H9 (cell line): ENCODE data around the gene LDLRAD4. TPM values are rescaled to one million over a fixed set of nuclear protein-coding genes. Genes with fewer than 3 reads are reported as not detected.

ENCODE experiments used
- DNase-seq: peaks from one replicate; pipeline ENCODE4 v3.0.0-alpha.2; 2017
- H2AFZ ChIP-seq: one replicate; pipeline ENCODE4 v1.6.1; 2013; ENCODE audit warnings: mild to moderate bottlenecking, low read length, control low read depth, moderate library complexity
- H2AK5ac ChIP-seq: 2 replicates; pipeline ENCODE4 v1.6.1; 2013; ENCODE audit warnings: low read length, control low read depth, mixed read lengths; ENCODE audit not compliant: insufficient read length
- H2BK120ac ChIP-seq: one replicate; pipeline ENCODE4 v1.6.1; 2013; ENCODE audit warnings: low read depth, mild to moderate bottlenecking, low read length, control low read depth, inconsistent platforms; ENCODE audit not compliant: poor library complexity, severe bottlenecking
- H2BK12ac ChIP-seq: 2 replicates; pipeline ENCODE4 v1.6.1; 2013; ENCODE audit warnings: low read length, control low read depth, mixed read lengths, low read depth; ENCODE audit not compliant: insufficient read length
- H2BK15ac ChIP-seq: 2 replicates; pipeline ENCODE4 v1.6.1; 2013; ENCODE audit warnings: low read depth, low read length, control low read depth
- H2BK20ac ChIP-seq: one replicate; pipeline ENCODE4 v1.6.1; 2013; ENCODE audit warnings: low read depth, mild to moderate bottlenecking, low read length, control low read depth, inconsistent platforms; ENCODE audit not compliant: poor library complexity, severe bottlenecking
- H2BK5ac ChIP-seq: 2 replicates; pipeline ENCODE4 v1.6.1; 2013; ENCODE audit warnings: low read length, control low read depth, mixed read lengths; ENCODE audit not compliant: insufficient read length
- H3K14ac ChIP-seq: 2 replicates; pipeline ENCODE4 v1.6.1; 2013; ENCODE audit warnings: low read length, control low read depth; ENCODE audit not compliant: insufficient read depth
- H3K18ac ChIP-seq: 2 replicates; pipeline ENCODE4 v1.6.1; 2013; ENCODE audit warnings: low read depth, mild to moderate bottlenecking, mixed read lengths, low read length, control low read depth; ENCODE audit not compliant: insufficient read length
- H3K23ac ChIP-seq: 2 replicates; pipeline ENCODE4 v1.6.1; 2013; ENCODE audit warnings: low read length, control low read depth, mixed read lengths, low read depth; ENCODE audit not compliant: insufficient read length
- H3K23me2 ChIP-seq: 2 replicates; pipeline ENCODE4 v1.6.1; 2013; ENCODE audit warnings: low read depth, mild to moderate bottlenecking, mixed read lengths, low read length, control low read depth; ENCODE audit not compliant: insufficient read length, poor library complexity, severe bottlenecking
- H3K27ac ChIP-seq: 2 replicates; pipeline ENCODE4 v1.5.1; 2013; ENCODE audit warnings: low read length, control low read depth, mixed read lengths, low read depth; ENCODE audit not compliant: insufficient read length
- H3K27me3 ChIP-seq: 2 replicates; pipeline ENCODE4 v1.6.1; 2013; ENCODE audit warnings: low read length, control low read depth, inconsistent platforms; ENCODE audit not compliant: insufficient read depth
- H3K4ac ChIP-seq: 2 replicates; pipeline ENCODE4 v1.6.1; 2013; ENCODE audit warnings: low read depth, mild to moderate bottlenecking, control low read depth, inconsistent platforms, low read length, moderate library complexity
- H3K4me1 ChIP-seq: 2 replicates; pipeline ENCODE4 v1.6.1; 2013; ENCODE audit warnings: low read length, control low read depth, inconsistent platforms; ENCODE audit not compliant: insufficient read depth
- H3K4me2 ChIP-seq: 2 replicates; pipeline ENCODE4 v1.6.1; 2013; ENCODE audit warnings: low read length, control low read depth, mixed read lengths; ENCODE audit not compliant: insufficient read length, insufficient read depth
- H3K56ac ChIP-seq: 2 replicates; pipeline ENCODE4 v1.6.1; 2013; ENCODE audit warnings: low read depth, mild to moderate bottlenecking, mixed read lengths, low read length, control low read depth; ENCODE audit not compliant: insufficient read length
- H3K79me1 ChIP-seq: 2 replicates; pipeline ENCODE4 v1.6.1; 2013; ENCODE audit warnings: low read depth, mild to moderate bottlenecking, moderate library complexity, low read length, control low read depth, inconsistent platforms; ENCODE audit not compliant: insufficient read depth, poor library complexity, severe bottlenecking
- H3K79me2 ChIP-seq: 2 replicates; pipeline ENCODE4 v1.6.1; 2013; ENCODE audit warnings: low read length, control low read depth, inconsistent platforms; ENCODE audit not compliant: insufficient read depth
- H3K9ac ChIP-seq: 2 replicates; pipeline ENCODE4 v1.6.1; 2013; ENCODE audit warnings: low read length, control low read depth, mixed read lengths; ENCODE audit not compliant: insufficient read length; ENCODE audit errors: extremely low read depth
- H3K9me3 ChIP-seq: one replicate; pipeline ENCODE4 v1.6.1; 2013; ENCODE audit warnings: low read depth, low read length, inconsistent platforms; ENCODE audit not compliant: control insufficient read depth
- H3T11ph ChIP-seq: one replicate; pipeline ENCODE4 v1.6.1; 2013; ENCODE audit warnings: mild to moderate bottlenecking, low read length, control low read depth, inconsistent platforms
- H4K20me1 ChIP-seq: one replicate; pipeline ENCODE4 v1.6.1; 2013; ENCODE audit not compliant: control insufficient read depth, insufficient read length, insufficient read depth
- H4K5ac ChIP-seq: 2 replicates; pipeline ENCODE4 v1.6.1; 2013; ENCODE audit warnings: low read depth, mild to moderate bottlenecking, mixed read lengths, low read length, control low read depth; ENCODE audit not compliant: insufficient read length
- H4K8ac ChIP-seq: replicated peaks from 2 replicates; pipeline ENCODE4 v1.6.1; 2013; ENCODE audit warnings: low read length, control low read depth, mixed read lengths, low read depth; ENCODE audit not compliant: insufficient read length
- H4K91ac ChIP-seq: 2 replicates; pipeline ENCODE4 v1.6.1; 2013; ENCODE audit warnings: low read depth, mild to moderate bottlenecking, moderate library complexity, mixed read lengths, low read length, control low read depth; ENCODE audit not compliant: insufficient read length
- H3K27ac Mint-ChIP-seq, 3 experiments: 2 replicates in 2 of 3; 3 replicates in 1 of 3; pipeline ENCODE4 v1.8.0; 2020 to 2021; ENCODE audit warnings: mixed read lengths in 3 of 3, mild to moderate bottlenecking in 1 of 3, moderate library complexity in 1 of 3
- H3K27me3 Mint-ChIP-seq: 2 replicates; pipeline ENCODE4 v1.8.0; 2021; ENCODE audit warnings: low read depth, mild to moderate bottlenecking, moderate library complexity, mixed read lengths
- H3K36me3 Mint-ChIP-seq, 3 experiments: 2 replicates in 2 of 3; 3 replicates in 1 of 3; pipeline ENCODE4 v1.8.0; 2020 to 2021; ENCODE audit warnings: low read depth in 3 of 3, mixed read lengths in 3 of 3; ENCODE audit not compliant: insufficient read depth in 1 of 3
- H3K4me1 Mint-ChIP-seq, 2 experiments: 2 replicates each; pipeline ENCODE4 v1.8.0; 2020; ENCODE audit warnings: mixed read lengths in 2 of 2
- H3K4me3 Mint-ChIP-seq, 2 experiments: 2 replicates in 1 of 2; 3 replicates in 1 of 2; pipeline ENCODE4 v1.8.0; 2020 to 2021; ENCODE audit warnings: mild to moderate bottlenecking in 2 of 2, mixed read lengths in 2 of 2, moderate library complexity in 1 of 2
- H3K9me3 Mint-ChIP-seq, 2 experiments: 2 replicates in 1 of 2; 3 replicates in 1 of 2; pipeline ENCODE4 v1.8.0; 2020; ENCODE audit warnings: mild to moderate bottlenecking in 2 of 2, mixed read lengths in 2 of 2, moderate library complexity in 1 of 2
- WGBS: extraction: QIAGEN DNeasy Blood & Tissue Kit; methylation state at CpG from one replicate; pipeline ENCODE4 v1.1.7; 2013; ENCODE audit warnings: missing lambda C conversion rate, low lambda C conversion rate, mixed read lengths; ENCODE audit not compliant: insufficient read length; ENCODE audit errors: extremely low coverage; 5-methylcytosine and 5-hydroxymethylcytosine counted together
- total RNA-seq: library from RNA; stranded (reverse); gene quantifications from 2 replicates; pipeline ENCODE4 v1.2.1, GENCODE V29; 2021
- TF ChIP-seq, protein P1 (sequence below): fragments of 200-600 bp; sonication (generic); conservative IDR thresholded peaks from 3 replicates; pipeline ENCODE4 v1.8.0; 2021; ENCODE audit warnings: antibody characterized with exemption, mild to moderate bottlenecking

Gene LDLRAD4
- total RNA-seq, 1 experiment from 2014 or later, result 3.9 TPM

DNA sequence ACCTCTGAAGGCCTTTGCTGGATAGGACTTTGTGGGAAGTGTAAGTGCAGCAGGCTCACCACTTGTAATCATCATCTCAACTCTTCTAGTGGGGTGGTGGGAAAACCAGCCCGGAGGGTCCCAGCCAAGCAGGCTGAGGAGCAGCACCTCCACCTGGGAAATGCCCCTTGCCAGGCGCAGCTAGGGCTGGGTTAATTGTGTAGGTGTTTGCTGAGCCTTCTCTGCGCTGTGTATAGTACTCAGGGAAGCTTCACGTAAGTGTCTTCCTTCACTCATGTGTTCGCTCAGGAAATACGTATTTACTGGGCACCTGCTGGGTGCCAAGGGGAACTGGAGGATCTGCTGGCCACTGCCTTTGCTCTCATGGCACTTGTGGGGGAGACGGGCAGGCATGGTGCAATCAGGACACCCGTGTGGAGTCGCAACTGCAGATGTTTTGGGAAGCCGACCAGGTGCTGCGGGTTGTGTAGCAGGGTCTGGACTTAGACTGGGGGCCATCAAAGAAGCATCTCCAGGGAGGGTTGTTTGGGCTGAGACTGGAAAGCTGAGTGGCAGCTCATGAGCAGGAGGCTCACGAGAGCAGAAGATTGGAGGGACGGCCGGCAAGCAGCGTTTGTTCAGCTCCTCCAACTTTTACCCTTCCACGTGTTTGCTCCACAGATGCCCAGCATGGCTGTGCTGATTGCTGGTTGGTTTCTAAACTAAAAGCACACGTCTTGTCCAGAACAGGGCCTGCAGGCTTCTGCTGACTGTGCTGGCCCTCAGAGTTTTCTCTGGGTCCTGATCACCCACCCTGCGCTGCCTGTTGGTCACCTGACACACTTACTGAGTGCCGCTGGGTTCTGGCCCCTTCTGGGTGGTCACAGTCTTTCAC is 164.6 kb downstream of the LDLRAD4 start:
- Histone ChIP-seq H3T11ph (no peak overlapping the region), H4K8ac (no peak overlapping the region), H3K9me3 (no peaks in the 10 kb centered on the region), H3K27ac (no peak overlapping the region), H3K9ac (no peak overlapping the region), H3K4ac (no peak overlapping the region), H3K4me2 (no peak overlapping the region), H3K14ac (peak overlapping the region; percentile 8; the same call in 1 of the 2 replicates), H3K23me2 (no peaks in the 10 kb centered on the region), H2BK5ac (no peak overlapping the region), H3K79me1 (no peaks in the 10 kb centered on the region), H3K23ac (no peak overlapping the region), H3K79me2 (no peaks in the 10 kb centered on the region), H2AK5ac (no peak overlapping the region), H4K20me1 (no peaks in the 10 kb centered on the region), H3K56ac (no peak overlapping the region), H2AFZ (no peak overlapping the region), H3K18ac (no peak overlapping the region), H2BK120ac (no peak overlapping the region), H4K91ac (no peak overlapping the region), H3K27me3 (no peaks in the 10 kb centered on the region), H4K5ac (no peak overlapping the region), H3K4me1 (no peaks in the 10 kb centered on the region), H2BK12ac (no peak overlapping the region), H2BK15ac (no peak overlapping the region), H2BK20ac (no peak overlapping the region)
- Mint-ChIP-seq H3K27ac (no peak overlapping the region; a peak in 2 of 7 replicates), H3K9me3 (no peaks in the 10 kb centered on the region), H3K27me3 (no peaks in the 10 kb centered on the region; the same call in 1 of the 2 replicates), H3K4me1 (peaks cover 8 to 15% of the 10 kb centered on the region in 2 experiments), H3K4me3 (no peak overlapping the region), H3K36me3 (no peaks in the 10 kb centered on the region)
- DNase-seq, result peak; percentile 23
- no CpG with 5 or more reads among the region's 19 CpGs for WGBS
- TF ChIP-seq, protein P1, sequence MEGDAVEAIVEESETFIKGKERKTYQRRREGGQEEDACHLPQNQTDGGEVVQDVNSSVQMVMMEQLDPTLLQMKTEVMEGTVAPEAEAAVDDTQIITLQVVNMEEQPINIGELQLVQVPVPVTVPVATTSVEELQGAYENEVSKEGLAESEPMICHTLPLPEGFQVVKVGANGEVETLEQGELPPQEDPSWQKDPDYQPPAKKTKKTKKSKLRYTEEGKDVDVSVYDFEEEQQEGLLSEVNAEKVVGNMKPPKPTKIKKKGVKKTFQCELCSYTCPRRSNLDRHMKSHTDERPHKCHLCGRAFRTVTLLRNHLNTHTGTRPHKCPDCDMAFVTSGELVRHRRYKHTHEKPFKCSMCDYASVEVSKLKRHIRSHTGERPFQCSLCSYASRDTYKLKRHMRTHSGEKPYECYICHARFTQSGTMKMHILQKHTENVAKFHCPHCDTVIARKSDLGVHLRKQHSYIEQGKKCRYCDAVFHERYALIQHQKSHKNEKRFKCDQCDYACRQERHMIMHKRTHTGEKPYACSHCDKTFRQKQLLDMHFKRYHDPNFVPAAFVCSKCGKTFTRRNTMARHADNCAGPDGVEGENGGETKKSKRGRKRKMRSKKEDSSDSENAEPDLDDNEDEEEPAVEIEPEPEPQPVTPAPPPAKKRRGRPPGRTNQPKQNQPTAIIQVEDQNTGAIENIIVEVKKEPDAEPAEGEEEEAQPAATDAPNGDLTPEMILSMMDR, result no peak
